GM12874 (cell line): ENCODE measurements around the gene APOE.

ENCODE experiments used
- CTCF ChIP-seq: IDR thresholded peaks from 2 replicates; pipeline ENCODE4 v1.5.1; 2011; ENCODE audit warnings: low read depth, mild to moderate bottlenecking, control low read depth, low read length, moderate library complexity; ENCODE audit not compliant: insufficient read depth

The APOE gene

GRCh38 chr19:44905437-44906160, at the start of gene APOE:
Gene APOE (plus strand): TSS chr19:44905796. CDS start chr19:44906625, 829 bp downstream.
- no peak for TF ChIP-seq CTCF

GRCh38 chr19:44856421-44857083, 49.0 kb upstream of the APOE start:
- TF ChIP-seq CTCF = no peak

GRCh38 chr19:44857837-44858236, 47.8 kb upstream of the APOE start:
- TF ChIP-seq CTCF = no peak

- no peak for TF ChIP-seq CTCF
Measured at GRCh38 chr19:44863990-44864389, 41.6 kb upstream of the APOE start.

GRCh38 chr19:44865196-44865767, 40.3 kb upstream of the APOE start:
- no peak for TF ChIP-seq CTCF

GRCh38 chr19:44866664-44867063, 38.9 kb upstream of the APOE start:
- no peak for TF ChIP-seq CTCF

GRCh38 chr19:44867578-44867977, 38.0 kb upstream of the APOE start:
- no peak for TF ChIP-seq CTCF
